ENCODE data around the gene STK38.

GRCh38 chr6:36578431-36578830, 31.2 kb upstream of the STK38 start:
- TF ChIP-seq POLR2AphosphoS5 (IDR thresholded peaks at IDR 0.05; ENCODE audit: low read depth) (no peak), CTCF (IDR thresholded peaks at IDR 0.05; ENCODE audit: insufficient read depth, low read length) (no peak), REST (IDR thresholded peaks at IDR 0.05; ENCODE audit: insufficient replicate concordance, low read depth) (no peak), GABPA (IDR thresholded peaks at IDR 0.05; ENCODE audit: low read depth) (no peak)
